HG03103 (cell line): Measurements from ENCODE around the gene MACROD1.
"Not testable (repeated sequence)": the region's sequence is repeated elsewhere in the genome, so short reads cannot be mapped to it uniquely, and the experiment has no call there.

Experiments
- ATAC-seq: cut with Tn5 transposase; IDR thresholded peaks from one replicate; pipeline ENCODE4 v1.9.1; 2021; ENCODE audit warnings: low read depth; ENCODE audit not compliant: unreplicated experiment

The MACROD1 gene

DNA sequence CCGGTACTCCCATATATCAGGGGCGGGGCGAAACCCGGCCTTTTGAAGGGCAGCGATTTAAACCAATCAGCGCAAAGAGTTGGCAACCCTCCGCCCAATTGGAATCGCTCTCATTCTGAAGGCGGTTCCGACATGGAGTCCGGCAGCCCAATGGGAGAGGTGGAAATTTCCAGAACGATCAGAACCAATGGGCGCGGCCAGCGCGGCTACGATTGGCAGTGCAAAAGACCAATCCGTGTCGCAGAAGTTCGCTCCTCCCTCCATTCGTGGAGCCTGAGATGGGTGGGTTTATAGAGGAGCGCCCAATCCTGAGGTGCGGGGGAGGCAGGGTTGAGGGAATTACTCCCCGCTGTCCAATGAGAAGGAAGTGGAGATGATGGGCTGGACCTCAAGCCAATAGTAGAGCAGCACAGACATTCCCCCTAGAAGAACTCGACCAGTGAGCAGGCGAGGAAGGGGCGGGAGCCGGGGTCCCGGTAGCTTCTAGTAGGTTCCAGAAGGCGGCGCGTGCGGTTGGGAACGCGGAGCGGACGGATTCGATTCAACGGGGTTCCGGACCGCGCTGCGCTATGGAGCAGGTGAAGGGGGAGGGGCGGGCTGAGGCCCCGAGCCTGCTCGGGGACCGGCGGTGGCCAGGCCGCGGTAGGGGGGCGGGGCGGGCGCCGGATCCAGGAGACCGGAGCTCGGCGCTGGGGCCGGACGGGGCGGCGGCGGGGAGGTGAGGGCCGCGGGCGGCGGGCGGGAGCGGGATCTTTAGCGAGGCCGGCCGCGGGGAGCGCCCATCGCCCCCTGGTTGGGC, 20.0 kb upstream of the MACROD1 start, which contains the start of gene STIP1:
Gene STIP1, plus strand, starts transcription at position 479 of the 799 bp plus-strand sequence. Its CDS starts 91 bp downstream, at position 570.
- peak; percentile 75 for ATAC-seq

DNA sequence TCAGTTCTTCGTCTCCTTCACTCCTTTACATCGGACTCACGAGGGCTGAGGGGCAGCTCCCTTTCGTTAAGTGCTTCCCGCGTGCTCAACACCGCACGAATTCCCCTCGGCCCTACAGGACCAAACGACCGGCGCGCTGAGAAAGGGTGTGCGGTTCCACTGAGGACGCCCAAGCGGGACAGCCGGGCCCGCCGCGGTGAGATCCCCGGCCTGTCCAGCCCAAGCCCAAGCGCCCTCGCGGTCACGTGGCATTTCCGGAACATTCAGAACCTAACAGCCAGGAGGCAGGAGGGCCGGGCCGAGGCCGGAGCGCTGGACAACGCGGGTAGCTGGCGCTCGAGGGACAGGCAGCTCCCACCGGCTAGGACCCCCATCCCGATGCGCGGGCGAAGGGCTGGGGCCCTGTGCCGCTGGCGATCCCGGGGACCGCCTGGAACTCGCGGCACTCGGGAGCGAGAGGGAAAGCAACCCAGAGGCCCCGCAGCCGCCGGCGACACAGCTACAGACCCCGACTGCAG, 19.3 kb upstream of the MACROD1 start:
- peak; percentile 8 for ATAC-seq

DNA sequence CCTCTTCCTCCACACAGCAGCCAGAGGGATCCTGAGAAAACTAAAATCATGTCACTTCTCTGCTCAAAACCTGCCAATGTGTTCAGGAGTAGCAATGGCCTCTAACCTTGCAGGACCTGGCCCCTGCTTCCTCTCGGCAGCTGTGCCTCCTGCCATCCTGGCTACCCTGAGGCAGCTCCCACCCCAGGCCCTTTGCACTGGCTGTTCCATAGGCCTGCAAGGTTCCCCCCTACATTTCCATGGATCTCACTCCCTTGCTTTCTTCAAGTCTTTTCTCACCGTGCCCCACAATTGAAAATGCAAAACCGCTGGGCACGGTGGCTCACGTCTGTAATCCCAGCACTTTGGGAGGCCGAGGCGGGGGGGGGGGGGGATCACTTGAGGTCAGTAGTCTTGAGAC, 18.0 kb upstream of the MACROD1 start:
- no peak for ATAC-seq

DNA sequence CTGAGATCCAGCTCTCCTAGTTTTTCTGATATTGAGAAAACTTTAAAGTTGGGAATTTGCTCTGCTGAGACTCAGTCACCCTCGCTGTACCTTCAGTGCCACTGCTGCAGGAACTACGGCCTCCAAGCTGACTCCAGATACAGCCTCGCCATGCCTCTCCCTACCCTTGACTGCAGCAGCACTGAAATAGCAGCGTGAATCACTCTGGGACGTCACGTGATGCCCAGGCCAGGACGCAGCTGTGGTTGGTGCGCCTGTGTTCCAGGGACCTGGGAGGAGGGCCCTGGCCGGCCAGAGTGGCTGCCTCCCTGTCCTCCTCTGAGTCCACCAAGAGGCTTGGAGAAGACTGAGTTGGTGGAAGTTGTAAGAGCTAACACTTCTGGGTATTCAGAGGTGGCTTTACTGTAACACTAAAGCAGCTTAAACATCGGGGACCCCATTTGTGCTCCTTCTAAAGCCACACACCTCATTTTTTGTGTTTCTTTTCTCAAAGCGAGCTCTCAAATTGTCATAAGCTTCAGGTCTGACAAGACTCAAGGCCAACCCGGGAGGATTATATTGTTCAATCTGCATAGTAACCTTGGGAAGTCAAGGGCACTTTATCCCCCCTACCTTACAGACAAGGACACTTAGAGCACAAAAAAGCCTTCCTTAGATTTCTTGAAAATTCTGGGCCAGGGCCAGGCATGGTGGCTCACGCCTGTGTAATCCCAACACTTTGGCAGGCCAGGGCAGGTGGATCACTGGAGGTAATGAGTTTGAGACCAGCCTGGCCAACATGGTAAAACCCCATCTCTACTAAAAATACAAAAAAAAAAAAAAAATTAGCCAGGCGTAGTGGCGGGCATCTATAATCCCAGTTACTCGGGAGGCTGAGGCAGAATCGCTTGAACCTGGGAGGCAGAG, 15.8 kb upstream of the MACROD1 start:
- no peak for ATAC-seq

DNA sequence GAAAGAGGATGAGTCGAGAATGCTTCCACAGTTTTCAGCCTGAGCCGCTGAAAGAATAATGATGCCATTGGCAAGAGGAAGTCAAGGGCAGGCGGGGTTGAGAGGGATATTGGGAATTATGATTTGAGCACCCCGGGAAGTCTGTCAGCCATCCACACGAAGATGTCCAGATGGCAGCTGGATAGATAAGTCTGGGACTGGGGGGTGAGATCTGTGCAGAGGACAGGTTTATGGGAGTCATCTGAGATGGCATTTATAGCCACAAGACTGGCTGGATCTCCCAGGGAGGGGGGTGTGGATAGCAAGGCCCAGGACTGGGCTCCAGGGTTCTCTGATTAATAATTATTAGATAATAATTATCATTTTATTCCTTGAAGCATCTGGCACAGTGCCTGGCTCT, 15.0 kb upstream of the MACROD1 start:
- ATAC-seq = no peak

DNA sequence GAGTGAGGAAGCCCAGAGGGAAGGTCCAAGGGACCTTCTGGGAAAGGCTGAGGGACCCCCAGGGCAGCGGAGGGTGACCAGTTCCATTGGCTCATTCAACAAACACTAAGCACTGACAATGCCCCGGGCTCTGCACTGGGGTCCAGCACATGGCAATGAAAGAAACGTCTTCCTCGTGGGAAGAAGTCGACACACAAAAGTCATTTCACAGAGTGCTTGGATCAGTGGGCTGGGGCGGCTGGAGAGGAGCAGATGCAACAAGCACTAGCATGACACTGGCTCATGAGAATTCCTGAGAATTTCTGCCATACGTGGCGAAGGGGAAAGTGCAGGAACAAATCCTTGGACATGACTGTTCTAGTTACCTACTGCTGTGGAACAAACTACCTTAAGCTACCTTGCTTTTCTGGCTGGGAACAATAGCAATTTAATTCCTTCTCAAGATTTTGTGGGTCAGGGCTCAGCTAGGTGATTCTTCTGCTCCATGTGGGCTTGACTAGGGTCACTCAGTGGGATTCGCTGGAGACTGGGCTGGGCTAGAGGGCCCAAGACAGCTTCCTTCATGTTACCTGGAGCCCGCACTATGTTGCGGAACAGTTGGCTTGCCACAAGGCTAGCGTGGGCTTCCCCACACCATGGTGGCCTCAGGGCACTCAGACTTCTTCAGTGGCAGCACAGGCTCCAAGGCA, 13.2 kb upstream of the MACROD1 start:
- ATAC-seq = no peak

DNA sequence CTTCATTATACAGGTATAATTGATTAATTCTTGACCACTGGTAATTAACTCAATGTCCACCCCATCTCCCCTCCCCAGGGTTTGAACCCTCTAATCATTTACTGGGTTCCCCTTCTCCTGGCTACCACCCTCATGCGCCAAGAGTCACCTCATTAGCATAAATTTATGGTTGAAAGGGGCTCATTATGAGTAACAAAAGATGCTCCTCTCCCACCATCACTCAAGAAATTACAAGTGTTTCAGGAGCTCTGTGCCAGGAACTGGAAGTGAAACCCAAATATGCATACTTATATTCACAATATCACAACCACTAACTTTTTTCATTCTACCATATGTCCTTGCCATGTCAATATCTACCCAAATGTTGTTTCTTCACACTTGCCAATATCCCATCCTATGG, 12.3 kb upstream of the MACROD1 start:
- no peak for ATAC-seq

DNA sequence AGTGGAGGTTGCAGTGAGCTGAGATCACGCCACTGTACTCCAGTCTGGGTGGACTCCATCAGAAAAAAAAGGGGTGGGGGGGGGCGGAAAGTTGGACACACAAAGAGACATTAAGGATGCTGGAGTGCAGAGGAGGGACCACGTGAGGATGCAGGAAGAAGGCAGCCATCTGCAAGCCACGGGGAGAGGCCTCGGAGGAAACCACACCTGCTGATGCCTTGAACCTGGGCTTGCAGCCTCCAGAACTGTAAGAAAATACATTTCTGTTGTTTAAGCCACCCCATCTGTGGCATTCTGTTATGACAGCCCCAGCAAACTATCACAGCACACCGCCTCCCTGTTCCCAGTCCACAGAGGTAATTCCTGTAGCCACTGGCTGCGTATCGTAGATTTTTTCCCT, 10.8 kb upstream of the MACROD1 start:
- no peak for ATAC-seq

DNA sequence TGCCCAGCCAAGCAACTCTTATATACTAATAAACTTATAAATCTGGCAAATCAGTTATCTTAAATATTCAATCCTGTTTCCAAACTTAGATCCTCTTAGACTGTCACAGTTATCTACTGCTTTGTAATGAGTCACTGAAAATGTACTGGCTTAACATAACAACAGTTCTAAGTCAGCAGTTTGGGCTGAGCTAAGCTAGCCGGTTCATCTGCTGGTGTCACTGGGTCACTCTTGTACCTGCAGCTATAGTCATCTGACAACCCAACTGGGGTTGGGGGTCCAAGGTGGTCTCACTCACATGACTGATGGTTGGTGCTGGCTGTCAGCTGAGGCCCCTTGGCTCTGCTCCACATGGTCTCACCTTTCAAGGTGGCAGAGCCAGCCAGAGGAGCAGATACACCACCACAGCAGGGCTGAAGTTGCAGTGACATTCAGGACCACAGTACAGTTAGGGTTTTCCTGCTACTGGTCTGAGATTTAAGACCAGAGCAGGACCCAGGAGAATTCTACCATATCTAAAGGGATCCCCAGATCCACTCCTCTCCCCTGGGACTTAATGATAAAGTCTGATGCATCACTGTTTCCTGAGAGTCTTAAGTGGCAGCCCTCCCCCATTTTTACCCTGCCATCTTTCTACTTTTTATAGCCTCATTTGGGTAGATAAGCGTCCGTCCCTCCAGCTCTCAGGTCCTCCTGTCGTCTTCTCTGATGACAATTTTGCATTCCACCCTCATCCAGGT, 7.9 kb upstream of the MACROD1 start:
- no peak for ATAC-seq

DNA sequence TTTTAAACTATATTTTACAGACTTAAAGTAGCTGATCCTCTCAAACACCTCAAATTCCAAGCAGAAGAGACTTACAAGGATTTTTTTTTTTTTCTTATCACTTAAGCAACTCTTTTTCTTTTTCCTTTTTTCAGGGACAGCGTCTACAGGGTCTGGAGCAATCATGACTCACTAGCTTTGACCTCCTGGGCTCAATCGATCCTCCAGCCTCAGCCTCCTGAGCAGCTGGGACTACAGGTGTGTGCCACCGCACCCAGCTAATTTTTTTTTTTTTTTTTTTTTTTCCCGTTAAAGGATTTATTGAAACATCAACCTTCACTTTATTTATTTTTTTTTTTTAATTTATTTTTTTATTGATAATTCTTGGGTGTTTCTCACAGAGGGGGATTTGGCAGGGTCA, 4.5 kb upstream of the MACROD1 start:
- no peak for ATAC-seq

DNA sequence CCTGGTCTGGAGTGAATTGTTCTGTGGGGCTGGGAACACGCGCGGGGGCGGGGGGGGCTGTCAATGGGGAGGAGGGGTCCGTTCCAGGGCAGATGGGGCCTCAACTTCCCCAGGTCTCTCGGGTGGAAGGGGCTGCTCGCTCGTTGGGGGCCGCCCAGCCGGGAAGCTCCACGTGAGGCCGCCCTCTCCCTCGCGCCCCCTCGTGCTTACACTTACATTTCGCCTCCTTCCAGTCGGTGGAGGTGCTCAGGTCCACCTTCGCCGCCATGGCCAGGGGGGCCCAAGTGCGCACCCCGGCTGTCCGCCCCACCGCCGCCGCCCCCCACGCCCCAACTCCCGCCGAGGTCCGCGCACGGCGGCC, 452 bp downstream of the MACROD1 start:
- ATAC-seq = no peak

DNA sequence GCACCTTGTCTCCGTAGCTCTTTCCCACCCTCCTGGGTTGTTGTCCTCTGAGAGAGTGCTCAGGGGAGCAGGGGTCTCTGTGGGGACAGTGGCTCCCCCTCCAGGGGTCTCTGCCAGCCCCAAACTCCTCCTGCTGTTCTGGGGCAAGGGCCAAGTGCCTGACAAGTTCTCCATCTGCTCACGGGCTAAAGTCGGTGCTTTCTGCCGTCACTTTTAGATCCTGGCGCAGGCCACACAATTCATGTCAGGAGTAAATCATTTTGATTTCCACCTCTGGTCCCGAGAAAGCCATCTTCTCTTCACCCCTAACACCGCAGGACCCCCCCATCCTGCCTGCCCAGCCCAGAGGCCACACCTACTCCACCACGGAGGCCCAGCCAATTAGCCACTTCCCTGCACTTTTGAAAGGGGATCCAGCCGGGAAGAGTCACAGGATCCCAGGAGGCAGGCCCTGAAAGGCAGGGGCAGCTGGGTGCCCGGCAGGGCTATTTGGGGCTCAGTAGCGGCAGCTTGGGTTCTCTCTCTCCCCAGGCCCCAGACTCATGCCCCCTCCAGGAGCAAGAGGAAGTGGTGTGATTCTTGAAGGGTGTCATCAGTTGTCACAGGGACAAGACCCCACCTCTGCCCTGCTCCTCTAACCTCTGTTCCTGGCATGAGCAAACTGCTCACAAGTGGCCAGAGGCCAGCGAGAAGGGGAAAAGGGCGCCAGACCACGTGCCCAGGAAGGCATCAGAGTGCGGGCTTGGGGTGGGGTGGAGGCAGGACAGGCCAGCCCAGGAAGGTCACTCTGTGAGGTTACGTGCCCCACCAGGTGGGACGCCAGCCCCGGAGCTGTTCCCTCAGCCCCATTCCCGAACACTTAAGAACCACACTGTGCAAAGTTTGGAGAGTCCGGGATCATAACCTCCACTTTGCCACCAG, 1.3 kb downstream of the MACROD1 start:
- no peak for ATAC-seq

DNA sequence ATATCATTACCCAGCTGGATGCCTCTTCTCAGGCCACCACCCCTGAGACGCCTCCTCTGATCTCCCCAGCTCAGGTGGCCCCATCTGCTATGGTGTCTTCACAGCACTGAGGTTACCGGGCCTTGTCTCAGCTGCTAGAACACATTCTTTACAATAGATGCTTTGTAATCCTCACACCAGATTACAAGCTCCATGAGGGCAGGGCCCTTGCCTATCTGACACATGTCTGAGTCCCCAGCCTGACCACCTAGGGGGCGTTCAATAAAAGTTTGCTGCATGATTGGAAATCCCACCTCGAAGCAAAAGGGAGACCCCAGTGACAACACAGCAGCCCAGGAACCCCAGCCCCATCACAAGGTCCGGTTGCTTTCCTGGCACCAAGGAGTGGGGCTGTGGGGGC, 2.0 kb downstream of the MACROD1 start:
- no peak for ATAC-seq

DNA sequence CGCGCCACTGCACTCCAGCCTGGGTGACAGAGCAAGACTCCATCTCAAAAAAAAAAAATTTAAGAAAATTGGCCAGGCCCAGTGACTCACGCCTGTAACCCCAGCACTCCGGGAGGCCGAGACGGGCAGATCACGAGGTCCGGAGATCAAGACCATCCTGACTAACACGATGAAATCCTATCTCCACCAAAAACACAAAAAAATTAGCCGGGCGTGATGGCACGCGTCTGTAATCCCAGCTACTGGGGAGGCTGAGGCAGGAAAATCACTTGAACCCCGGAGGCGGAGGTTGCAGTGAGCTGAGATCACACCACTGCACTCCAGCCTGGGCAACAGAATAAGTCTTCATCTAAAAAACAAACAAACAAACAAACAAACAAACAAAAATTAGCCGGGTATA, 3.1 kb downstream of the MACROD1 start:
- not testable (repeated sequence) for ATAC-seq

DNA sequence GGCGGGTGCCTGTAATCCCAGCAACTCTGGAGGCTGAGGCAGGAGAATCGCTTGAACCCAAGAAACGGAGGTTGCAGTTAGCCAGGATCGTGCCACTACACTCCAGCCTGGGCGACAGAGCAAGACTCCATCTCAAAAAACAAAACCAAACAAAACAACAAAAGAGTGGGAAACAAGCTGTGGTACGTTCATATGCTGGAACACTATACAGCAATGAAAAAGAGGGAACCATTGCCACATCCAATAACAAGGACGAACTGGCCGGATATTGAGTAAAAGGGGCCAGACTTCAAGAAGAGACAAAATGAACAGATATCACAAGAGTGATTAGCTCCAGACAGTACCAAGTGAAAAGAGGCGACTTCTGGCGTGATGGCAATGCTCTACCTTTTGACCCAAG, 4.9 kb downstream of the MACROD1 start:
- no peak for ATAC-seq

DNA sequence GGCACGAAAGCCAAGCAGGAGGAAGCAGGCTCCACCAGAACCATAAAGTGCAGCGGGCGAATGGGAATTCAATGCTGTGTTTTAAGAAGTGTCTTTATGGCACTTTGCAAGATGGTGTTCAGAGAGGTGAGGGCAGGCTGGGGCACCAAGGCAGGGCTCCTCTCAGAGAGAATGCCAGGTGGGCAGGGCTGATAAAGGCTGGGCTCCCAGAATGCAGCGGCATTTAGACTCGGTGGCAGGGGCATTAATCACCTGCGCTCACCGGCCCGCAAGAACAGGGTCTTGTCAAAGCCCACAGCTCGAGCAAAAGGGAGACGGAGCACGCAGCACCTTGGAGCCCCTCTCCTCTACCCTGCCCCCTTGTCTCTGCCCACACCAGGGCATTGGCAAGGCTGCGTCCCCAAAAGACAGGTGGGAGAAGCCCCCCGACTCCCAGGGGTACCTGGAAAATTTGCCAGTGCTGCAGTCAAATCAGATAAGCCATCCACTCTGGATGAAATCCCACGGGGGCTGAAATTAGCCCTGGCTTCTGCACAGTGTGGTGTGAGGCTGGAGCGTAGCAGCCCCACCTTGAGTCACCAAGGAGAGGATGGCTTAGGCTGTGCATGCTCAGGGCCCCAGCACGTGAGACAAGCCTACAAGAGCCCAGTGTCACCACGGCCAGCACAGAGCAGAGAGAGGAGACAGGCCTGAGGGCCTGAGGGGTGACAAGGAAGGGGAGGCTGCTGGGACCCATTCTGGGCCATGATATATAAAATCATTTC, 8.1 kb downstream of the MACROD1 start:
- ATAC-seq = no peak

DNA sequence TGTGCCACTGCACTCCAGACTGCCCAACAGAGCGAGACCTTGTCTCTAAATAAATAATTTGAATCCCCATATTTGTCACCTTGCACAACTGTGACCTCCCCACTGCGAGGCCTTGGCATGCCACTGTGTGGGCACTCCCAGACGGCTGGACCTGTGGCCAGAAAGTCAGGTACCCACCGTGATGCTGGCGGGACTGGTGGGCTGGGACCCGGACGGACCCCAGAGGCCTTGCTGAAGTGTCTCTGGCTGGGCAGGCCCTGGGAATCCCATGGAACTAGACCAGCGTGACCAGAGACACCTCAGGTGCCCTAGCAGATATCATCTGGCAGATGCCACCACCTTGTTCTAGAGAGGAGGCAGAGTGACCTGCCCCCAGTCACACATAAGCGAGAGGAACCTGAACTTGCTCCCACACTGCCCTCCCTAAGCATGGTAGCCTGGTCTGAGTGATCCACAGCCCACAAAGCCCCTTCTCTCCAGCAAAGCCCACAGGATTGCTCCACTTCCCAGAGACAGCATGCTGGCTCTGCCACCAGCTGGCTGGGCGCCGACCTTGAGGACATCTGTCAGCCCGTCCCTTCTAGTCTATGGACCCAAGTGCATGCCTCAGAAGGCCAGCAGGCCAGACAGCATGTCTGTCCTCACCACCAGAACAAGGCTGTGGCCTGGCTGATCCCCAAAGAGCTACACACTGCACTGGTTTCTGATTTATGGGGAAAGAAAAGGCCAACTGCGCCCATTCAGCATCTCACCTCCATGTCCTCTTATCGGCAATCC, 9.5 kb downstream of the MACROD1 start:
- no peak for ATAC-seq

DNA sequence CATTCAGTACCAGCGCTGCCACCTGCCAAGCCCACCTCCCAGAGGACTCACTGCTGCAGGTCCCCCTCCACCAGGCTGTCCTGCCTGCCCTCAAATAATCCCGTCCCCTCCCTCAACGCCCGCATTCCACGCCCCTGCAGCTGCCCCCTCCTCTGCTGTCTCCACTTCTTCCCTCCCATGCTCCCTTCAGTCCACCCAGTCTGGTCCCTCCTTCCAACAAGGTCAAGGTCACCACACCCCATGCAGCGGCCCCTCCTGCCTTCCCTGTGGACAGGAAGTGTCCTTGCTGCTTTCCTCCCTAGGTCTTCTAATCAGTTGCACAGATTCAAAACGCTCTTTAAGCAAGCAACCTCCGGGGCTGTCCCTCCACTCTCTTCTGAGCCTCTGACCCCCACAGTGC, 12.1 kb downstream of the MACROD1 start:
- ATAC-seq = no peak
